Left lobe of liver (tissue), 2 donors: Measurements from ENCODE around the gene ADARB1. TPM values are rescaled to one million over a fixed set of nuclear protein-coding genes. Genes with fewer than 3 reads are reported as not detected.

Experiments used
- ATAC-seq: fragments of 200-7000 bp; cut with Tn5 transposase; one replicate; pipeline ENCODE4 v1.9.1; 2020; ENCODE audit warnings: mild to moderate bottlenecking, moderate library complexity
- DNase-seq: peaks from one replicate; pipeline ENCODE4 v3.0.0-alpha.2; 2020; ENCODE audit warnings: low spot score
- total RNA-seq: library from RNA; stranded (reverse); gene quantifications from one replicate; pipeline ENCODE4 v1.2.1, GENCODE V29; 2021
- donor health status: DM: no; HTN: no; CAD: no; lungs with moderate emphysema.
- donor health status: DM: no; HTN: yes; CAD: no.

The ADARB1 gene
- total RNA-seq, 1 donor from 2014 or later, result 9.8 TPM

- DNase-seq, result no peak
- ATAC-seq, result no peak
Measured at GRCh38 chr21:45246386-45247320, 172.3 kb downstream of the ADARB1 start.

- peak; percentile 63 for ATAC-seq
Measured at GRCh38 chr21:45248301-45248892, 174.0 kb downstream of the ADARB1 start.

GRCh38 chr21:45248893-45249381 lies 174.6 kb downstream of the ADARB1 start:
- ATAC-seq (peak; percentile 73), DNase-seq (peak; percentile 29)

More at GRCh38 chr21:45248301-45248892, 174.0 kb downstream of the ADARB1 start:
- DNase-seq, result no peak

- no peak for ATAC-seq
- DNase-seq, result no peak
Measured at GRCh38 chr21:45249626-45250025, 175.2 kb downstream of the ADARB1 start.

- no peak for ATAC-seq
Measured at GRCh38 chr21:45250272-45250671, 175.9 kb downstream of the ADARB1 start.

GRCh38 chr21:45250914-45251634 lies 176.7 kb downstream of the ADARB1 start:
- ATAC-seq (no peak), DNase-seq (no peak)

More at GRCh38 chr21:45250272-45250671, 175.9 kb downstream of the ADARB1 start:
- DNase-seq, result no peak

- DNase-seq (no peak), ATAC-seq (no peak)
Measured at GRCh38 chr21:45251635-45252447, 177.5 kb downstream of the ADARB1 start.

GRCh38 chr21:45252448-45252925 lies 178.1 kb downstream of the ADARB1 start:
- no peak for DNase-seq

GRCh38 chr21:45253180-45253579 lies 178.8 kb downstream of the ADARB1 start:
- DNase-seq, result no peak

More at GRCh38 chr21:45252448-45252925, 178.1 kb downstream of the ADARB1 start:
- no peak for ATAC-seq

GRCh38 chr21:45253633-45254459 lies 179.5 kb downstream of the ADARB1 start:
- DNase-seq, result no peak
- no peak for ATAC-seq

More at GRCh38 chr21:45253180-45253579, 178.8 kb downstream of the ADARB1 start:
- ATAC-seq, result no peak

- DNase-seq (no peak), ATAC-seq (no peak)
Measured at GRCh38 chr21:45254460-45254930, 180.1 kb downstream of the ADARB1 start.

GRCh38 chr21:45255381-45256020 lies 181.1 kb downstream of the ADARB1 start:
- ATAC-seq (peak; percentile 30), DNase-seq (no peak)

GRCh38 chr21:45256021-45256911 lies 181.9 kb downstream of the ADARB1 start:
- ATAC-seq (no peak), DNase-seq (peak; percentile 39)

GRCh38 chr21:45256912-45257672 lies 182.7 kb downstream of the ADARB1 start:
- DNase-seq, result peak; percentile 40
- no peak for ATAC-seq

- DNase-seq, result peak; percentile 39
- no peak for ATAC-seq
Measured at GRCh38 chr21:45257673-45258341, 183.4 kb downstream of the ADARB1 start.

- ATAC-seq (no peak), DNase-seq (peak; percentile 33)
Measured at GRCh38 chr21:45258466-45258865, 184.1 kb downstream of the ADARB1 start.
